HG02763 (cell line): Measurements from ENCODE around the gene TANC1.

Experiments
- ATAC-seq: cut with Tn5 transposase; IDR thresholded peaks from one replicate; pipeline ENCODE4 v1.9.1; 2021; ENCODE audit warnings: mild to moderate bottlenecking, moderate library complexity; ENCODE audit not compliant: unreplicated experiment

The TANC1 gene

DNA sequence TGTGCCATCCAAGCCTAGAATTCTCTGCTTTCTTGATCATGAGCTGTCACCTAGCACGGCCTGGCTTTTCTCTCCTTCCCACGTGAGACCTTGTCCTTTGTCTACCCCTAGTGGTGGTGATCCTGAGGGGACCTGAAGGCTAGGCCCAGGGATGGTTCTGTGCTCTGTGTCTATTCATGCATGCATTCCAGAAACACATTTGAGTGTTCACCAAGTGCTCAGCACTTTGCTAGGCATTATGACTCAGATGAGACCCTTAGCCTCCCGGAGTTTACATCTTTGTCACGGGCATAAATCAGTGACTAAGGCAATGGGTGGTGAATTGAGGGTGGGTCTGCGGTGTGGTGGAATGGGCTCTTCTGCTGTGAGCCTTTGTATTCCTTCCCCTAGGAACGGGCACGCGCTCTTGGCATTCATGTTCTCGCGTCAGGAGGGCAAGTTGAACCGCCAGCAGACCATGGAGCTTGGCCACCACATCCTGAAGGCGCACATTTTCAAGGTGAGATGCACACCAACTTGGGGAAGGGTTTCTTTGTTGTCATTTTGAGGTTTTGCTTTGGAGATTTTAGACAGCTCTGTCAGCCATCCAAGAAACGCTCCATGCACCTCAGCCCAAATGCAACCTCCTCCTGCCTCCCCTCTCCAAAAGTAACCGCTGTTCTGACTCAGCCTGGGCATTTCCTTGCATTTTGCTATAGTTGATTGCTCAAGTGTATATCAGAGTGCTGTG lies 217.1 kb downstream of the TANC1 start:
- ATAC-seq: peak; percentile 55

GRCh38 chr2:159186462-159186861 lies 218.0 kb downstream of the TANC1 start:
- ATAC-seq: no peak

DNA sequence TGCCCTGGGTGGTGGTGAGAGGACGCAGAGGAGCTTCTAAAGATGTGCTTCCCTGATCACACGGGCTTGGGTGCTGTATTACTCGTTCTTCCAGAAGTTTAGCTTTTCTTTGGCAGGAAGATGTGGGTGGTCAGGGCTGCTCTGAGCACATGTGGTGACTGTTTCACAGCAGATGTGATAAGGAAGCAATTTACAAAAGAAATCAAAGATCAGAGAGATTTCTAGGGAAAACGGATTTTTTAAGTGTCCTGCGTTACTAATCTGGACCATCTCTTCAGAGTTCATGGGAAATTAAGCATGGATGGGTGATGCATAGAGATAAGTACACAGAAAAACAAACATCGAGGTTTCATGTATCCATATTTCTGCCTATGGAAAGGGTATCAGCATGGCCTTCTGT lies 218.7 kb downstream of the TANC1 start:
- ATAC-seq: no peak

- no peak for ATAC-seq
Measured at GRCh38 chr2:159188449-159188848, 220.0 kb downstream of the TANC1 start.

- no peak for ATAC-seq
Measured at GRCh38 chr2:159192371-159192918, 224.0 kb downstream of the TANC1 start.

- ATAC-seq: no peak
Measured at GRCh38 chr2:159193791-159194190, 225.4 kb downstream of the TANC1 start.

- no peak for ATAC-seq
Measured at GRCh38 chr2:159194241-159194640, 225.8 kb downstream of the TANC1 start.

DNA sequence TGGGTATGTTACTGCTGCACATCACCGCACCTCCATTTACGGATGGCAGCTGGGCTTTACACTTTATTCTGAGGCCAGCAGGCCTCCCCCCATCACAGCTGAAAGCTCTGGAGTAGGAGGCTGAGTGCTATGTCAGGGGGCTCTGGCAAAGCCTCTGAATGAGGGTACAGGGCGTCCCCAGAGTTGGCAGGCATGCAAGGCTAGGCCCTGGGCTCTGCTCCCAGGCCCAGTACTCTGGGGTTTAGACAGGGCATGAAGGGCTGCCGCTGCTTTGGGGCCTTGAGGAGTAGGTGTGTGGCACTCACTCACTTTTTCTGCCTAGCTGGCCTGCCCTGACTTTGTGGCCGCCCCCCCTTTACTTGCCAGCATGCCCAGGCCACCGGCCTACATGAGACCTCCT lies 227.3 kb downstream of the TANC1 start:
- ATAC-seq: no peak

DNA sequence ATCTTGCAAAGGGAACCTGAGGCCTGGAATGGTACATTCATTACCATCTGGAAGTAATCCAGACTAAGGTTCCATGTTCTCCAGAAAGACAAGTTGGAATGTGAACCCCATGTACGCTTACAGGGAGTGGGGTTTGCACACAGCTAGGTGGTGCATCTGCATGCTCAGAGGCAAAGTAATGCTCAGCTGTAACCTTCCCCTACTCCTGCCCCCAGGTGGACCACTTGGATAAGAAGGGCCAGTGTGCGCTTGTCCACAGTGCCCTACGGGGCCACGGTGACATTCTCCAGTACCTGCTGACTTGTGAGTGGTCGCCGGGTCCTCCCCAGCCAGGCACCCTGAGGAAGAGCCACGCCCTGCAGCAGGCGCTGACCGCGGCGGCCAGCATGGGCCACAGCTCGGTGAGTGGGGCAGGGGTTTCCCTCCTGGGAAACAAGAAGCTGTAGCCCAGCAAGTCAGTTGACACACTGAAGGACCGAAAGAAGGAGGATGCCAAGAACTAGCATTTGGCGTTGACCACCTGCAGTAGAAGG lies 228.0 kb downstream of the TANC1 start:
- ATAC-seq: no peak

DNA sequence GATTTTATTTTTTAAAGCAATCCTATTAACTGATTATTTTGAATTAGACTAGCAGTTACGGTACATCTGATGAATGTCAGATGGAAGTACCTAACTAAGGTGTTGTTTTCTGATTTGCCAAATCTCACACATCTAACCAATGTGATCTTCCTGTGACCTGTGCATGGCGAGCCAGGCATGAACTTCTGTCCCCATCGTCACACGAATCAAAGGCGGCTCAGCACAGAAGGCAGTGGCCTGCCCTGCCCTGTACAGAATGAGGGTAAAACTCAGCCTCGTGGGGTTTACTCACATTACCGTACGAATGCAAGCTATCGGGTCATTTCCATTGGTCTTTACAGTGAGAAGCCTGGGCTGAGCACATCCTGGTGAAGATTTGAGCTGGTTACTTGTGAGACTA lies 230.8 kb downstream of the TANC1 start:
- ATAC-seq: no peak

GRCh38 chr2:159199761-159200465 lies 231.5 kb downstream of the TANC1 start:
- ATAC-seq: no peak

- no peak for ATAC-seq
Measured at GRCh38 chr2:159200498-159200897, 232.1 kb downstream of the TANC1 start.

DNA sequence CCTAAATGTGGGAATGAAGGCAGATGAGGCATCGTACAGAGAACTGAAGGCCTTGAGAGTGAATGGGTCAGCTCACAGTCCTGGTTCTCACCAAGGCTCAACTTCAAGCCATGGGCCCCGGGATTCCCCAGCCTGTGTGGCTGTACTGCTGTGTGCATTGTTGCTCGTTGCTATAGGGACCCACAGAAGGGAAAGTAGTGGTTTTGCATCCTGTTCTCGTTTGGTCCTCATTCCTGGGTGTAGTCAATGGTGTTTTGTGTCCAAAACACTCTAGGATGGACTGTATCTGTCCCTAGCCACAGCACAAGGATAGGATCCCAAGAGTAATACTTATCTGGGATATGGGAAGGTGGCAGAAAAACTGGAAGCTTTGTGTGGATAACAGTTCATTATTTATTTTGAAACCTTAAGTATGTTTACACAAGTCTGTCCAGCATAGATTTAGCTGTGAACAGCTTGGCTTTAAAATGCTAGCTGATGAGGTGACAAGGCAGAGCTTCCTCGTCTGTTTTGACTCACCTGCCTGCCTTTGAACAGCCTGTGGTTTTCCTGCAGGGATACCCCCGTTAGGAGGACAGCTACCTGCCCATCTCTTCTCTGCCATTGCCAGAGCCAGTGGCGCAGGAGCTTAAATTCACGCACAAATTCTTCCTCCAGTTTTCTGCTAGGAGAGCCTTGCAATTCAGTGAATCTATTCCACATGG lies 233.1 kb downstream of the TANC1 start:
- ATAC-seq: peak; percentile 98

DNA sequence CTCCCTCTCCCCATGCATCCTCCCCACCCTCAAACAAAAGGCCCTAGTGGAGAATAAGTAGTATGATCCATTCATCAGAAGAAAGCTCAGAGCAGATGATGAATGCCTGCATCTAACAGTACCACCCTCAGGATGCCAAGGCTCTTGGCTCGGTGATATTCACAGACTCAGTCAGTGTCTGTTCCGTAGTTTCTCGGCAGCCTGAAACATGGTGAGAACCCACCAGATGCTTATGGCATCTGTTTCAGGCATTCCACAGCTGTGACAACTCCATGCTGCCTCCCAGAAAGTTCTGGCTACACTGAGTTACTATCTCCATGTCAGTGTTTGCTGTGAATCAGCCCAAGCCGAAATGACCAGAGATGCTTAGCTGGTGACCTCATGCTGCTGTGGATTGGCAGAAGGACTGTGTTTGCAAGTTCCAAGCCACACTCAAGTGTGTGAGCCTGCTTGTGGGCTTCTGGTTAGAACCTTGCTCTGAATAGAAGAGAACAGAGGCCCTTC lies 234.2 kb downstream of the TANC1 start:
- no peak for ATAC-seq

- no peak for ATAC-seq
Measured at GRCh38 chr2:159204381-159205144, 236.1 kb downstream of the TANC1 start.

GRCh38 chr2:159206736-159207380 lies 238.4 kb downstream of the TANC1 start:
- no peak for ATAC-seq

DNA sequence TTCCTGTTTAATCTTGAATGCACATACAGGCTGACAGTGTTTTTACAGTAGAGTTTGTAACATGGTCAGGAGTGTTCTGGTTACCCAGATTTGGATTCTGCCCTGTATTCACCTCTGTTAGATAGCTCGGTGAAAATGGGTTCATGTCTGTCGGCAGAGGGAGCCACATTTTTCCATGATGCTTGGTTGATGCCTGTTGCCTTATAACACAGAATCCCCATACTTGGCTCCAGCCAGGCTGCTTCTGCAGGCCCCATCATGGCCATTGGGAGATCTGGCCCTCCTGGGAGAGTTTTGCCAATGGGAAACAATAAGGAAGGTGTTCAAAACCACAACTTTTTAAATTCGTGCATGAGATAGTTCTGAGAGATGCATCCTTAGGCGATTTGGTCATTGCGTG lies 240.0 kb downstream of the TANC1 start:
- no peak for ATAC-seq

DNA sequence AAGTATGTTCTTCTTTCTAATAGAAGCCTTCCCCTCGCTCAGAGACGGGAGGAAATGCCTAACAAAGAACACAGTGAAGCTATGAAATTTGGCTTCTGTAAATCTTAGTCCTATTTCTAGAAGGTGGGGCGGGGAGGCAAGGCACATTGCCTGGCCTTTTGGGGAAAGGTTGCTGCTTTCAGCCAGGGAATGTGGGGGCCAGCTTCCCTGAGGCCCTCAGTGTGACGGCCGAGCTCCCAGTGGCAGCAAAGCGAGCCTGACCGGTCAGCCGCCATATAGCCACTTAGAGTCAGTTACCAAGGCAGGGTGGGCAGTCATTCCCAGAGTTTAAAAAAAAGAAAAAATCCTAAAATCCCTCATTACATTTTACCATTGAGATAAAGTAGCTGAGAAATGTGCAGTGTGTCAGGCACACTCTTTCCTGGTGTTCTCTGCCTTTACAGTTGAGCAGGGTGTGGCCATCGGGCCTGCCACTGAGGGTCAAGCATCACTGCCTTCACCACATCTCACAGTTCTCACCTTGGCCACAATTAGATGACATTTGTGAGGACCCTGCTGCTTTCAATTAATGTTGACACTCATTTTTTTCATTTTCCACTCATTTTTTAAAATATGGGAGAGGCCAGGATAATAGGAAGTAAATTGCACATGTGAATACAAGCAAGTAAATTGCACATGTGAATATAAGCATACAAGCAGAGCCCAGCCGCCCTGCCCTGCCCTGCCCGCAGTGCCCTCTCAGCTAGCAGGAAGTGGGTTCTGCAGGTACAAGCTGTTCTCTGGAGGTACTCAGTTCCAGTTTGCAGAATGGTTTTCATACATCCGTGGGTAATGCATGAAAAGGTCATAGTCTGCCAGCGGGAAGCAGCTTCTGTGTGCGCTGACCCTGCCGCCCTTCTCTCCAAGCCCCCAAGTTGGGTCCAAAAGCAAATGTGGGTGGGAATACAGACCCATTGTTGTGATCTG lies 241.2 kb downstream of the TANC1 start:
- ATAC-seq: peak; percentile 56
